COR-L47 (cell line): ENCODE results near the gene C10orf95.

Experiments
- DNase-seq: peaks from one replicate; lab custom pipeline; 2025; lab: John Stamatoyannopoulos, UW

Gene C10orf95

DNA sequence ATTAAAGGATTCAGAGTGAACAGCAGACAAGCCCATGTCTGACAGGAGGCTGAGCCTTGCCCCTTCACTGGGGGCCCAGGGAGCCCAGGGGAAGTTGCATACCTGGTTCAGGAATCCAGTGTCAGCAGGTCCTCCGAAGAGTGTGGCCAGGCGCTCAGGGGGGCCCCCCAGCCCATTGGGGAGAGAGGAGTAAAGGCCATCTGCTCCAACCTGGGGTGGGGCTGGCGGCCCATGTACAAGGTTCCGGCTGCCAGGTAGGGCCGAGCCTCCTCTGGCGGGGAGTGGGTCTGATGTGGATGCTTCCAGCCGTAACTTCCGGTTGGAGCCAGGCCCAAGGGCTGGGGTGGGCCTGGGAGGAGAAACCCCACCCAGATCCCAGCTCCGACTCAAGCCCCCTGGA is 35.1 kb downstream of the C10orf95 start:
- no peak for DNase-seq

DNA sequence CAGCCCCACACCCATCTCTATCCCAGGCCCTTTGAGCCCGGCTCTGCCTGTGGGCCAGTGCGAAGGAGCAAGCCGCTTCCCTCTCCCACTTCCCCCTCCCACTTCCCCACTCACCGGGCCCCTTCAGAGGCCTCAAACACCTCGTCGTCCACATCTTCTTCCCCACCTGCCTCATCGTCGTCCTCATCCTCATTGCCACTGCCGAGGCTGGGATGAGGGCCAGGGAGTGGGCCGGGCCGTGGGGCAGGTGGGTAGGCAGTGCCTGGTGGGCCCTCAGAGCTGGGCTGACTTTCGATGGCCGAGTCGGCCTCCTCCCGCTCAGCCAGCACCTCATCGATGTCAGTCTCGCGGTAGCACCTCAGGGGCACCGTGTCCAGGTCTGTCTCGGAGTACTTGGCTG is 36.6 kb downstream of the C10orf95 start:
- no peak for DNase-seq

DNA sequence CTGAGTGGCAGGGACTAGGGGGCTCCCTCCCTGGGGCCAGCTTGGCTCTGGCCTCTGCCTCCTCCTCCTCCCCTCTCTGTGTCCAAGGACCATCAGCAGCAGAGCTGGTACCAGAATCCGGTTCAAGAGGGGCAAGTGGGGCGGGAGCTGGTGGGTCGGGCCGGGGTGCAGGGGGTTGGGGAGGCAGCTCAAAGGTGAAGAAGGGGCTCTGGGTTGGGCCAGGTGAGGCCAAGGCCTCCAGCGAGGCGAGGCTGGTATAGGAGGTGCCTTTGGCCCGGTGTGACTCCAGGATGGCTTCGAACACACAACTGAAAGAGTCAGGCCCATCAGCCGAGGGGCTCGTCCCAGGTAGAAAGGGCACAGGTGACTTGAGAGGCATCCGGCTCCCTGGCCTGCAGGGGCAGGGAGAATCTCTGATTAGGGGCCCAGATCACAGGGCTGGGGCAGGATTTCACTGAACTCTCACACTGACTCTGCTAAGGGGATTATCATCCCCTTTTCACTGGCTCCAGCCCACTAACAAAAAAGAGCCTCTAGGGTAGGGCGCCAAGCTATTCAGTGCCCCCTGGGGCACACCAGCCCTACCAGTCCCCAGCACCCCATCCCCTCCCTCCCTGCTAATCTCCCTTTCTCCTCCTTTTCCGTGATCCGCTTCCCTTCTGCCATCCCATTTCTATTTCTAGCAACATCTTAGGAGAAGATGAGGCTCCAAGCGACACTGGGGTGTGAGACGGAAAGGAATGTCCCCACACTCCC is 37.4 kb downstream of the C10orf95 start:
- DNase-seq, result no peak

DNA sequence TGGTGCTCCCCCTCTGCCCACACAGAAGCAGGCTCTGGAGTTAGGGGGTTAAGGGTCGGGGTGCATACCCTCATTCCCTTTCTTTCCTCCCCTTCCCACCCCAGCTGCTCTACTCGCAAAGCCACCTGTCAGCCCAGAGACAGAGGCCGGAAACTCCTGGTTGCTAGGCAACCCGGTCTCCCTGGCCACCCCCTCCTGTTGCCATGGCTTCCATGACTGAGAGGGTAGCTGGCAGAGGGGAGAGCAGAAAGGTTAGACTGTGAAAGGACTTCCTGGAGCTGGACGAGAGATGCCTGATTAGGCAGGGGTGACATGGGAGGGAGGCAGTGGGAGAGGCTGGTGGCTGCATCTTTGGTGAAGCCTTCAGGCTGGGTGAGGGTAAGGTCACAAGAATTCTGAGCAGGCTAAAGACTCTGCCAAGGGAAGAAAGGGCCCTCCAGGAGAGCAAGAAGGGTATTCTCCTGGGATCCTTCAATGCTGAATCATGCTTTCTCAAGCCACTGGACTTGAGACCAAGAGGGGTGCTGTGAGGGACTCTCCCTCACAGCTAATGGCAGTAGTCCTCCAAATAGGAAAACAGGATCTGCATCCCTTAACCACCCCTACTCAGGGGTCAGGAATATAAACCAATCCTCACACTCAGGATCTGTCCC is 38.2 kb downstream of the C10orf95 start:
- DNase-seq, result peak; percentile 71

DNA sequence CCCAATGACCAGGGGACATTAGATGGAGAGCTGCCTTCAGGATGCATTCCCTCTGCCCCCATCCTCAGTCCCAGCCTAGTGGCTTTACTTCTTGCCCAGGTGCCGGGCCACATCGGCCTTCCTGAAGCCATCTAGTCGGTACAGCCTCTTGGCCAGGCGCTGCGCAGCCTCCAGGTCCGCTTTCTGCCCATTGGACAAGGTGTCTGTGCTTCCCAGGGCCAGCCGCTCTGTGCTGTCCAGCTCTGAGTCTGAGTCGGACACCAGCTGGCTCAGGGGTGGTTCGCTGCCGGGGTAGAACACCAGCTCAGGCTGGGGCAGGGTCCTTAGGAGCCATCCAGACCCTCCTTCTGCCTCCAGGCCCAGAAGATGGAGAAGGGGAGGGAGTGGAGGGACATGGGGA is 39.0 kb downstream of the C10orf95 start:
- DNase-seq, result no peak

DNA sequence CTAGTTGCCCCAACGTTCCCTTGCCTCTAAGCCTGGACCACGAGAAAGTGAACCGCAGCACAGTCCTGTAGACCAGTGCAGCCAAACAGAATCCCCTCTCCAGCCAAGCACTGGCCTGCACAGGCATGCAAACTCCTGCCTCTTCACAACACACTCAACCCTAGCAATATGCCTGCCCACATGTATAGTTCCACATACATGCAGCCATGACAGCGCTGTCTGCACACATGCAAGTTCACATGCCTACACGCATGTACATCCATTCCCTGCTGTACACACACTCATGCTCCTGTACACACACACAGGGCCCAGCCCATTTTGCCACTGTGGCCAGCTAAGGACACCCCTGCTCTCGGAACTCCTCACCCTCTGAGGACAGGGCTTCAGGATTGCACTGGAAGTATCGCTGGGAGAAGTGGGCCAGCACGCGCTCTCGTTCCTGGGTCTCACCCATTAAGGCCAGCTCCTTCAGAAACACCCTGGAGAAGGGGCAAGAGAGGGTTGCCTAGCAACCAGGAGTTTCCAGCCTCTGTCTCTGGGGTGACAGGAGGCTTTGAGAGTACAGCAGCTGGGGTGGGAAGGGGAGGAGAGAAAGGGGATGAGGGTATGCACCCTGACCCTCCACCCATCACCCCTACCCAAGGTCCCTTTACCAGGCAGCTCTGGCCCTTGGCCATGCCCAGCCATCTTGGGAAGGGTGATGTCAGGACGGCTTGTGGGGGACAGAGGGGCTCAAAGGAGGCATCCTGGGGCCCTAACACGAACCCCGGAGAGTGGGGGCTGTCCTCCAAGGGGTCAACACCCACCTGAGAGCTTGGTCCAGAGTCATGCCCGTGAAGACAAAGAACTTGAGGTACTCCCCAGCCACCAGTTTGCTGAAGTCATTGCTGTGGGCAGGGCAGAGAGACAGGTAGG is 39.7 kb downstream of the C10orf95 start:
- DNase-seq, result no peak

DNA sequence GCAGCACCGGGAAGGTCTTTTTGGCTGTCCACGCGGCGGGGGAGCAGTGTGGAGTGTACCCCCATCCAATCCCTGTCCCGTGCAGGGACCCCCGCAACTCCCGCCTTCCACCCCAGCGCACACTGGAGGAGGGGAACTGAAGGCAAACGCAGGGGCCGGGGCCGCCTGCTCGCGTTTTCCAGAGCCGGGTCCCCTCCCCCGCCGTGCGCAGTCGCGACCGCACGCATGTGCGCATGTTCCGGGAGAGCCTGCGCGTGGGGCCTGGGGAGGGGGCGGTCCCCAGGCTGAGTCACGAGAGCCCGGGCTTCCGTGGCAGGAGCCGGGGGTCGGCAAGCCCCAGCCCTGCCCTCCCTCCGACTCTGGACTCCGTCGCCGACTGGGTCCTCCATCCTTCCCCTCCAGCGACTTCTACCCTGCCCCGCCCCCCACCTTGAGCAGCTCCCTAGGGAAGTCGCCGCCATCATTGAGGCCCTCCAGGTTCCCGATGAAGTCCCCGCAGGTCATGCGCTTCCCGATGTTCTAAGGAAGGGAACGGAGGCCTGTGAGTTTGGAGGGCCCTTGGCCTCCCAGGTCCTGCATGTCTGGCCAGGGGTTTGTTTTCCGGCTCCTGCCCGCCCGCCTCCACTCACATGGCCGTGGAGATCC is 40.8 kb downstream of the C10orf95 start:
- DNase-seq, result no peak

DNA sequence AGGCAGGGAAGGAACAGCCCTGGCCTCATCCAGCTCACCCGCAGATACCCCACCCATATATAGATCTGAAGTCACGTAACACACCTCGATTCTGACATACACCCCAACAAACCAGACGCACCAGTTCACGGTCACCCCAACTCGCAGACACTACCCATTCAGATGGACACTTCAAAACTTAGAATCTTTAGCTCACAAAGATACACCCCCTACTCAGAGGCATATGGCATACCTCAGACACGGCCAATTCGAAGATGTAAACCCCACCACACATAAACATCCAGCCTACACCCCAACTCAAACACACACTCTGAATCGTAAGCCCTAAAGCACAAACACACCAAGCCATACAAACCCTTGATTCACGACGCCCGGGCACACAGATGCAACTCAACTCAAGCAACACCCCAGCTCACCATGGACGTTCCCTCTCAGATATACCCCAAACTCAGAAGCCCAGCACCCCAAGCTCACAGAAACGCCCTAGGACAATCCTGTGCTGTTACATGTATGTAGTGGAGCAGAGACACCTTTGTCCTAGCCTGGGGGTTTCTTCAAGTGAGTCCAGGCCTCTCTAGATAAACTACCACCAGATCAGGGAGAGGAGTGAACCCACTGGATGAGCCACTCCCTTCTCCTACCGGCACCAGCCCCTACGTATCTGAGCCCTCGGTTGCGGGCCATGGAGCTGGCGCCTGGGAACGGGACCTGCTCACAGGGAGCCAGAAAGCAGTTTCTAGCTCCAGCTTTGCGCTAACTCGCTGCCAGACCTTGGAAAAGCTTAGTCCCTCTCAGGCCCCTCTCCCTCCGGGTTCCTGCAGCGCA is 41.5 kb downstream of the C10orf95 start:
- DNase-seq, result no peak

DNA sequence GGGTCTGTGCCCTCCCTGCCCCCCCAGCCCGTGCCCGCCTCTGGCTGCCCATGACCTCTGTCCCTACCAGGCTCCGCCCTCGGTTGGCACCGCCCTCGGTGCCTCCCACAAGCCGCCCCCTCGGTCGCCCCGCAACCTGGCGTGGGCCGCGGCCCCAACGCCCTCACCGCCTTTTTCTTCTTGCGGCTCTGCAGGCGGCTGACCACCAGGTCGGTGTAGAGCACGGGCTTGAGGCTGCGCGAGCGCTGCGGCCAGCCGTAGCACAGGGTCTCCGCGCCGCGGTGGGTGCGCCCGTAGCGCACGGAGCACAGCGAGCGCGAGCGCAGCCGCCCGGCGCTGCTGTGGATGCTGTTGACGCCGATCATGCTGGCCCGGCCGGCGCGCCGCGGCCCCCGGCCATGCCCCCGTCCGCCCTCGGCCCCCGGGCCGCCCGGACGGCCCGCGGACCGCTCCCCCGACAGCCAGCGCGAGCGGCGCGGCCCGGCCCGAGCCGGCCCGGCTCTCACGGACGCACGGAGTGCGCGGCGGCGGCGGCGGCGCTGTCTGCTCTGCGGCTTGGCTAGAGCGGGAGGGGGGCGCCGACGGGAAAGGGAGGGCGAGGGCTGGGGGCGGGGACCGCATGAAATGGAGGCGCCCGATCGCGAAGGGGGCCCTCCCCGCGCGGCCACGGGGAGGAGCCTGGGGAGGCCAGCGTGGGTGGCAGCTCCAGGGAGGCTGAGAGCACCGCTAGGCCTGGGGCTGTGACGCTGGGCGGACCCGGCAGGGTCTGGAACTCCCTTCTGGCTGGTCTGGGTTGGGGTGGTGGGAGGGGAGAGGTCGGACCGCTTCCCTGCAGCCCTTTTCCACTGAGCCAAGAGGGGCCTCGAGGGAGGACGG is 42.4 kb downstream of the C10orf95 start:
- DNase-seq, result peak; percentile 35

DNA sequence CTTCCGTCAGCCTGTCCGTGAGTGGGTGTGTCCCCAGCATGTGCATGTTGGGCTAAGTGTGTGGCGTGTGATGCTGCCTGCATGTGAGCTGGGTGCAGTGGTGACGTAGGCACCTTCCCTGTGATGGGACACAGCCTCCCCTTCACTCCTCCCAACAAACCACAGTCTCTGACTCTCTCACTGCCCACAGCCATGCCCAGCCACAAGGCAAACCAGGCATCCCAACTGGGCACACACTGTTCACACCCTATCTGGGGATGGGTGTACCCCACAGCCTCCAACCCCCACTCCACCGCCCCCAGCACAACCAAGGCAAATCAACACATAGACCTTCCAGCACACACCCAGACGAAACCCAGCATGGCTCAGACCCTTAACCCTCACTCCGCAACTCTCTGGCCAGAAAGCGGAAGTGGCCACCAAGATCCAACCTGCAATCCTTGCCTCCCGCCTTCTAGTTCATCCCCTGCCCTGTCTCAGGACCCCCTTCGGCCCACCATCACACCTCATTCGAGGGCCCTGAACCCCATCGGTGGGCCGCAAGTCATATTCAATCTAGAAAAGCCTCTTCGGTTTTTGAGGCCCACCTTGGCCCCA is 43.1 kb downstream of the C10orf95 start:
- no peak for DNase-seq

DNA sequence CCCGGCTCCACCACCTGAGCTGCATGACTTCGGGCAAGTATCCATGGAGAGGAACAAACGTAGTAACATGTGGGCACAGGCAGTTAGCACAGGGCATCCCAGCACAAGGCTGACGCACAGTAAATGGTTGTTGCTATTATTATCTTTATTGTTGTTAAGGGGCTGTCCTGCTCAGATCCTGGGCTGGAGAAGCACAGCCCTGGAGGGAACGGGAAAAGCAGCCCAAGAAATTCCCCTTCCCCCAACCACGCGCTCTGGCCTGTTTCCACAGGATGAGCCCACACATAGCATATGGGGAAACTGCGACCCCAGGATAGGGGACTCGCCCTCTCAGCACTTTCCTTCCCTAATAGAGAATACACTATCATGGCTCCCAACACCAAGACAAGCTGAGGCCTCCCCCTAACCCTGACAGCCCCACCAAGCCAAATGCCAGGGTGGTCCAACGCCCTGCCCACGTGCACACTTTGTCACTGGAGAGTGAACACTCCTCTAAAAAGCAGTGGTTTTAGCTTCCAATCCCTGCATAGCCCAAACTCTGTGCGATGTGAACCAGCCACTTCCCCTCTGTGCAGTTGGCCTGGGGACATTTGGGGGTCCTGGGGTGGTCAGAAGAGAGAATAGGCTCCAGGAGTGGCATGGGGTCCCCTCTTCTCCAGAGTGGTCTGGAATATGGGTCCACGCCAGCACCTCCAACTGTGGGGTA is 43.8 kb downstream of the C10orf95 start:
- no peak for DNase-seq

DNA sequence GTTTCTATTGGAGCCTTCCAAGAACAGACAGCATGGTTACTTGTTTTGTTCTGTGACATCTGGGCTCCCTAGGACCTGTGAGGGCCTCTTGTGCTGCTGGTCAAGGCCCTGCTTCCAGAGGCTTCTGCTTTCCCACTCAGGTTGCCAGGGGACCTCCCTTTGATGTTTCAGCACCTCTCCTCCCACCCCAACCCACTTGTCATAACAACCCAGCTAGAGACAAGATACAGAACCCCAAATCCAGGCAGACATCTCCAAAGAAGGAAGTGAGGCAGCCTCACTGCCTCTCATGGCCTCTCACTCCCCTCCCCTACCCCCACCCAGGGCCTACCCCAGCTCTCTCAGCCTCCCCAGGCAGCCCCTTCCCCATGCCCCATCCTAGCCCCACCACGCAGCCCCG is 44.5 kb downstream of the C10orf95 start:
- DNase-seq, result no peak

DNA sequence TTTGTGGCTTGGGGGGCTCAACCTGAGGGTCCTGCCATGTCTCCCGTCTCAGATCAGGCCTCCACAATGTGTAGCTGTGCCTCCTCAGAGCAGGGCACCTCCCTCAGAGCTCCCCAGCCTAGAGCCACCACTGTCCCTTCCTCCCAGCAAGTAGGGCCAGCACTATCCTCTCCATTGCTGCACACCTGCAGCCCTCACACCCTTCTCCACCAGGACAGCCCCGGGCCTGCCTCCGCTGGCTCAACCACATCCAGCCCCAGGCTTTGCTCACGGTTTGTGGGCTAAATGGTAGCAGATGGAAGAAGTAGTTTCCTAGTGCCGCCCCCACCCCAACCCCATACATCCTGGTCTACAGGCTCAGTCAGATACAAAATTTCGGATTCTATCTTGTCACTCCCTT is 45.7 kb downstream of the C10orf95 start:
- DNase-seq, result no peak

DNA sequence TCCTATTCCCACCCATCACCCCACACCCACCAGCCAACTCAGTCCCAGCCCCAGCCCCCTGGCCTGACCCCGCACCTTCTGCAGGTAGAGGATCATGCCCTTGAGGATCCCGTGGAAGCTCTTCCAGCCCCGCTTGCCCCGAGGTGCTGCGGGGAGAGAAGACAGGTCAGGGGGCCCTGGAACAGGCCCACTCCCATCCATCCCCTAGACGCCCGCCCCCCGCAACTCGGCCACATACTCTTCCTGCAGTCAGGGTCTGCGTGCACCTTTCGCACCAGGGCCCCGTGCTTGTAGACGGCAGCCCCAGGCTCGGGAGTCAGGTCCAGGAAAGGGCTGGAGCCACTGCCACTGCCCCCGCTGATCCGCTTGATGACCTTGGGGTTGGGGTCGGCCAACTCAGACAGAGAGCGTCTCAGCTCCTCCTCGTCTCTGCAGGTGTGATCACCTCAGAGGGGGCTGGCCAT is 46.2 kb downstream of the C10orf95 start:
- no peak for DNase-seq

DNA sequence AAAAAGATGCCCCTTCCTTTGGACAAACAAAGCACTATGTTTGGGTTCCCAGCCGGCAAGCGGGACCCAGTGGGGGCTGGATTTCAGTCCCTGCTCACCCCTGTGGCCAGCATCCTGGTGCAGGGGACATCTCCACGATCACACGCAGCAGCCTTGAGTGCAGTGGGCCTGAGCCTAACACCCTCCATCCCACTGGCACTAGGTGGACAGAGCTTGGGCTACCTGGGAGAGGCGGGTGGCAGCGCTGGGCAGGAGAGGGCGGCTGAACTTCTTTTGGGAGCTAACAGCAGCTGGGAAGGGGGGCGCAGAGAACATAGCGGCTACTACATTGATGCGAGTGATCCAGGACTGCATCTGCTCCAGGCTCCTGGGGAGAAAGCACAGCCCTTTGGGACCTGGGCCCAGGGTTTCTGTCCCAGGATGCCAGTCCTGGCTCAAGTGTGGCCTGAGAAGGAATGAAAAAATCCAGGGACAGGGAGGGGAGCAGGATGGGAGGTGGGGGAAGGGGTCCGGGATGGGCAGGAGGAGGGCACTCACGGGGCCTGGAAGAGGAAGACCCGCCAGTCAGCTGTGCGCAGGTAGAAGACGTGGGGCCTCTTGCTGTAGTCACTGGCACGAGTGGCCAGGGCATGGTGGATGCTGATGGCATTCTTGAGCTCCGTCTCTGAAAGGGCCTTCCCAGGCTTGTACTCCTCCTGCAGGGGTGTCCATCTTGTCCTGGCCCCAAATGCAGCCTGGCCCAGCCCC is 46.8 kb downstream of the C10orf95 start:
- no peak for DNase-seq

DNA sequence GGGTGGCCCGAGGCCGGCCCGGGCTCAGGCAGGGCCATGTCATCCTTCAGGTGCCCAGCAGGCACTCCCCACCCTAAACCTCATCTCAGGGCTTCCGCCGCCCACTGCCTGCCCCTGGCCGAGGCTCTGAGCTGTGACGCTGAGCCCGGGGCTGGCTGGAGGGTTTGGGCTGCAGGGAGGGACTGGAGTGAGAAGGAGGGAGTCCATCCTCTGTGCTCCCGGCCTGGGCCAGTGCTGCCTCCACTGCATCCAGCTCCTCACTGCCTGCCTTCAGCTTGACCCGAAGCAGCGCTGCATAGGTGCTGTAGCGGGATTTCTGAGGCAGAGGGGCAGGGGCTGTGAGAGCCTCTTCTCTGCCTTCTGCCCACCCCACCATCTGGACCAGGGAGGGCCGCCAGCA is 48.2 kb downstream of the C10orf95 start:
- DNase-seq, result no peak

DNA sequence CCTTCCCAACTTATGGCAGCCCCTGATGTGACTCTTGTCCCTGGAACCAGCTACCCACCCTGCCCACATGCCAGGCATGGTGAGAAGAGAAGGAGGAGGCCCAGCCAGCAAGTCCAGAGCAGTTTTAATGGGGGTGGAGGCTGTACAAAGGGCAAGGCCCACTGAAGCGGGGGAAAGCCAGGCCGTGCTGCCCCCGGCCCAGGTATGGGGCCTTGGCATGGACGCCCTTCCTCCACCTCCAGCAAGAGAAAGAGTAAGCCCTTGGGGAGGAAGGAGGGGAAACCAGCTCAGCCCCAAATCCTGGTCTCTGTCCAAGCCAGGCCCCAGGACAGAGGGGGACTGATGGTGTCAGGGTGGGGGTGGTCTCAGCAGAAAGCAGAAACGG is 48.8 kb downstream of the C10orf95 start:
- no peak for DNase-seq

DNA sequence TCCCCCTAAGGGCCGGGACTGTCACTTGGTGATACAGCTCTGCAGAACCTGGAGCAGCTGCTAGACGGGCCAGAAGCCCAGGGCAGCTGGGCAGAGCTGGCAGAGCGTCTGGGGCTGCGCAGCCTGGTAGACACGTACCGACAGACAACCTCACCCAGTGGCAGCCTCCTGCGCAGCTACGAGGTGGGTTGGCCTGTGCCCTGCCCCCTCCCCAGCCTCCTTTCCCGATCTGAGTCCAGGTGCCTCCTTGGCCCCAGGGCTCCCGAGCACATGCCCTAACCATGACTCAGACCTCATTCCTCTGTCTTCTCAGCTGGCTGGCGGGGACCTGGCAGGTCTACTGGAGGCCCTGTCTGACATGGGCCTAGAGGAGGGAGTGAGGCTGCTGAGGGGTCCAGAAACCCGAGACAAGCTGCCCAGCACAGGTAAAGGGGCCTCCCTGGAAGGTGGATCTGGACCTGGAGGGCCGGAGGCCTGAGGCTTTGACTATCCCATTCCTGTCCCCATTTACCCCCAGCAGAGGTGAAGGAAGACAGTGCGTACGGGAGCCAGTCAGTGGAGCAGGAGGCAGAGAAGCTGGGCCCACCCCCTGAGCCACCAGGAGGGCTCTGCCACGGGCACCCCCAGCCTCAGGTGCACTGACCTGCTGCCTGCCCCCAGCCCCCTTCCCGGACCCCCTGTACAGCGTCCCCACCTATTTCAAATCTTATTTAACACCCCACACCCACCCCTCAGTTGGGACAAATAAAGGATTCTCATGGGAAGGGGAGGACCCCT is 49.4 kb downstream of the C10orf95 start:
- DNase-seq, result no peak
